ENCODE measurements around the gene KIF20A.
"Not testable (repeated sequence)": the region's sequence is repeated elsewhere in the genome, so short reads cannot be mapped to it uniquely, and the experiment has no call there.

KIF20A gene

GRCh38 chr5:138188626-138189025 lies 9.7 kb downstream of the KIF20A start:
- DNase-seq, result no peak

- no peak for DNase-seq
Observed at GRCh38 chr5:138192826-138193225, 13.9 kb downstream of the KIF20A start.

- DNase-seq, result not testable (repeated sequence)
Observed at GRCh38 chr5:138193859-138194258, 14.9 kb downstream of the KIF20A start.

- DNase-seq, result no peak
Observed at GRCh38 chr5:138210985-138211384, 32.1 kb downstream of the KIF20A start.

GRCh38 chr5:138212828-138213160 lies 33.9 kb downstream of the KIF20A start:
- no peak for DNase-seq

GRCh38 chr5:138213161-138214029 lies 34.5 kb downstream of the KIF20A start, which contains the start of gene CDC23:
CDC23 (minus strand) TSS chr5:138213323; CDS start chr5:138213312, 11 bp downstream.
- peak; percentile 94 for DNase-seq

- no peak for DNase-seq
Observed at GRCh38 chr5:138216799-138217198, 37.9 kb downstream of the KIF20A start.

GRCh38 chr5:138223532-138223931 lies 44.6 kb downstream of the KIF20A start:
- DNase-seq, result no peak

- no peak for DNase-seq
Observed at GRCh38 chr5:138224712-138225111, 45.8 kb downstream of the KIF20A start.

- DNase-seq, result no peak
Observed at GRCh38 chr5:138226910-138227309, 48.0 kb downstream of the KIF20A start.

- DNase-seq, result no peak
Observed at GRCh38 chr5:138229387-138229786, 50.5 kb downstream of the KIF20A start.

GRCh38 chr5:138230261-138230660 lies 51.3 kb downstream of the KIF20A start:
- no peak for DNase-seq

GRCh38 chr5:138230981-138231589 lies 52.2 kb downstream of the KIF20A start:
- DNase-seq, result no peak

GRCh38 chr5:138233280-138233679 lies 54.4 kb downstream of the KIF20A start:
- no peak for DNase-seq

- no peak for DNase-seq
Observed at GRCh38 chr5:138234651-138235050, 55.7 kb downstream of the KIF20A start.
